GM19463 (cell line): Measurements from ENCODE around the gene PARD3.

Experiments
- ATAC-seq: cut with Tn5 transposase; IDR thresholded peaks from one replicate; pipeline ENCODE4 v1.9.1; 2021; ENCODE audit warnings: mild to moderate bottlenecking, moderate library complexity; ENCODE audit not compliant: unreplicated experiment

Gene PARD3

DNA sequence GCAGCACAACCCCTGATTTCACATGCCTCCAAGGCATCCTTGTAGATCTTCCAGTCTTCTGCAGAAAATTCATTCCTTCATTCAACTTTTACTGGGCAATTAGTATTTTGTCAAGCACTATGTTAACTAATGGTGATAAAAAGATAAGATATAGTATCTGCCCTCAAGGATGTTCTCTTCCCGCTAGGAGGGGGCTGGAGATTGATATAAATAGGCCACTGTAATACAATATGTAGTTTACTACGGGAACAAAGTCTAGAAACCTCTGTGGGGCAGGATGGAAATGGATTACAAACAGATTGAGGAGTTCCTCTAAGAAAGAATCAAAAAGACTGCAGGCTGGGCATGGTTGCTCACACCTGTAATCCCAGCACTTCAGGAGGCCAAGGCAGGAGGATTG is 10.3 kb upstream of the PARD3 start:
- ATAC-seq = no peak

DNA sequence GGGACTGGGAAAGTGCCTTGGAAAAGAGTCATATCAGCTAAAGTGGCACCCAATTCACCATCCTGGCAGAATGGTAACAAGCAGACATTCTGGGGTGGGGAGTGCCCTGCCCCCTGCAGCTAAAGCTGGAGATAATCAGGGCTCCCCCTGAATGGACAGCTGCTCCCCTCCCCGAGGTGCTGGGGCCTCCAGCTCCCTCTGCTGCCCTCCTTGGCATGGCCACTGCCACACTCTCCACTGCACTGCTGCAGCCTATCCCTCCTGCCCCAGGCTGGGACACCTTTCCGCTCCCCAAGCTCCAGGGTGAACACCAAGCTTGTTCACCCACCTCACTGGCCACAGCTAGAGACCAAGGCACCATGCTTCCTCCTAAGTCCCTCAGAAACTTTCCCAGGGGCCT is 9.8 kb upstream of the PARD3 start:
- ATAC-seq = no peak

DNA sequence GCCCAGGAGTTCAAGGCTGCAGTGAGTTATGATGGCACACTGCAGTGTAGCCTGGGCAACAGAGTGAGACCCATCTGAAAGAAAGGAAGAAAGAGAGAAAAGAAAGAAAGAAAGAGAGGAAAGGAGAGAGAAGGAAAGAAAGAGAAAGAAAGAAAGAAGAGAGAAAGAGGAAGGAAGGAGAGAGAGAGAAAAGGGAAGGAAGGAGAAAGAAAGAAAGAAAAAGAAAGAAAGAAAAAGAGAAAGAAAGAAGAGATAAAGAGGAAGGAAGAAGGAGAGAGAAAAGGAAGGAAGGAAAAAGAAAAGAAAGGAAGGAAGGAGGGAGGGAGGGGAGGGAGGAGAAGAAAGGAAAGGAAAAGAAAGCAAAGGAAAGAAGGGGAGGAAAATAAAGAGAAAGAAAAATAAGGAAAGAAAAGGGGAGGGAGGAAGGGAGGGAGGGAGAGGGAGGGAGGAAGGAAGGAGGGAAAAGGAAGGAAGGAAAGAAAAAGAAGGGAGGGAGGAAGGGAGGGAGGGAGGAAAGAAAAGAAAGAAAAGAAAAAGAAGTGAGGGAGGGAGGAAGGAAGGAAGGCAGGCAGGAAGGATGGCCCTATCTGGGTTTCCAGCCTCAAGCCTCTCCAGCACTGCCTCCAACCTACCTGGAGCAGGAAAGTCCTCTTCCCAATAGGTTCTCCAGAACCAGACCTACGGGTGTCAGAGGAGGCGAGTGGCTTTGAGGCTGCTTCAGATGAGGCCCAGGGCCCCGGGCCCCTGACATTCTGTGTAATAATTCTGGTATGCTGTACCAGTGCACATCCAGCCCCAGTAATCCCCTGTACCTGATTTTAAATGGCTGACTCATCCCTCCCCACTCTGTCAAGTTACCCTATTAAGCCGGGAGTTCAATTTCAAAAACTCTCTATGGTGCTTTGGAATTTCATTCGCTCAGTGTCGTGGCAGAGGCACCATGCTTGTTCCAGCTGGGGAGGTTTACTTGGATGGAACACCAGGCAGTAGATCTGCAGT is 6.8 kb upstream of the PARD3 start:
- ATAC-seq = no peak

DNA sequence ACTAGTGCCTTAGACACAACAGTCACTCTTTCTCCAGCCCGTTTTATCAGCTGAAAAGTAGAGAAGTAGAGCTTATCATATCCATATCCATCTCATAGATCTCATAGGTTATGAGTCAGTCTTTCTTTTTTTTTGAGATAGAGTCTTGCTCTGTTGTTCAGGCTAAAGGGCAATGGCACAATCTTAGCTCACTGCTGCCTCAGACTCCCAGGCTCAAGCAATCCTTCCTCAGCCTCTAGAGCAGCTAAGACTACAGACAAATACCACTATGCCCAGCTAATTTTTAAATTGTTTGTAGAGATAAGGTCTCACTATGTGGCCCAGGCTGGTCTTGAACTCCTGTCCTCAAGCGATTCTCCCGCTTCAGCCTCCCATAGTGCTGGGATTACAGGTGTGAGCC is 2.5 kb upstream of the PARD3 start:
- no peak for ATAC-seq

DNA sequence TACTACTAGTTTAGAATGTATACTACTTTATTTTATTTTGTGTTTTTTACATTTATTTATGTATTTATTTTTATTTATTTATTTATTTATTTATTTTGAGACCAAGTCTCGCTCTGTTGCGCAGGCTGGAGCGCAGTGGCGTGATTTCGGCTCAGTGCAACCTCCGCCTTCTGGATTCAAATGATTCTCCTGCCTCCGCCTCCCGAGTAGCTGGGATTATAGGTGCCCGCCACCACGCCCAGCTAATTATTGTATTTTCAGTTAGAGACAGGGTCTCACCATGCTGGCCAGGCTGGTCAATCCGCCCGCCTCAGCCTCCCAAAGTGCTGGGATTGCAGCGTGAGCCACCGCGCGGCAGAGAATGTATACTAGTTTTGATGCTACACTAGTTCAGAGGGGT is 2.0 kb upstream of the PARD3 start:
- ATAC-seq = no peak

DNA sequence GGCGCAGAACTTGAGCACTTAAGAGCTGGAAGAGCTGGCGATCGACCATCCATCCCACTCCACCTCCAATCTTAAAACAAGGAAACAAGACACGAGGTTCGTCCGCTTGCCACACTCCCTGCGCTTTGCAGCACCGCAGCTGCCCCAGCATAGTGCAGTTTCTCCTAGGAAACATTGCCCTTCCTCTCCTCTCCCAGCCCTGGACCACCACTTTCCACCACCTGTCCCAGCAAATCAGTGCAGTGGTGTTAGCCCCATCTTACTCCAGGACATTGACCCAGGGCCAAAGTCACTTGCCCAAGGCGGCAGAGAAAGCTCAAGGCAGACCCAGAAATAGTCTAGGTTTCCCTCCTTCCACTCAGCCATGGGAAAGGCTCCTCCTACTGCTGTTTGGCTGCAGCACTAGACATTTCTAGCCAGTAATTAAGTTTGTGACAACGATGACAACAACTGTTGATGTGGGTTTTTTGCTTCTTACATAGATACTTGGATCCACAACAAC is 1.5 kb upstream of the PARD3 start:
- ATAC-seq = no peak

DNA sequence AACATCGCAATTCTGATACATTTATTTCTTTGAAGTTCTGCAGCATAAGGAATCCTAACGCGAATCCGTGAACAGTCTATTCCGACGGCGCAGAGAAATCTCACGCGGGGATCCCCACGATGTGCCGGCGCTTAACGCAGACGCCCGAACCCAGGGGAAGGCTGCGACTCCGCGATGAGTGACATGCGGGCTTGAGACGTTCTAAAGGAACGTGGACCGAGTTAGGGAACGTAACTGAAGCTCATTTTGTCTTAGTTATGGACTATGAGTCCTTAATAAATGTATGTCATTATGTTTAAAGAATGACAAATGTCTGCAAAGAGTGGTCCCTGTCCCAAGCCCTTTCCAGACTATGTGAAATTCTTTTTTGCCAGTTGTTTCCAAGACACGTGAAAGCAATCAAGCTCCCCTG is 995 bp upstream of the PARD3 start:
- no peak for ATAC-seq

DNA sequence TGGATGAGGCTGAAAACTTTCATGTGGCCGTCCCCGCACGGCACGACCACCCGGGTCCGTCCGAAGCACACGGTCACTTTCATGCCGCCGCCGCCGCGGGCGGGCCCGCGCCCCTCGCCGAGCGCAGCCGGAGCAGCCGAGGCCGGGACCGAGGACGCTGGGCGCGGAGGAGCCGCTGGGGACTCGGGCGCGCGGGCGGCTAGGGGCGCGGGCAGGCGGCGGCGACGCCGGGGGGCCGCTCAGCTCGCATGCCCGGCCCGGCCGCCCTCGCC is 247 bp downstream of the PARD3 start:
- peak; percentile 16 for ATAC-seq

DNA sequence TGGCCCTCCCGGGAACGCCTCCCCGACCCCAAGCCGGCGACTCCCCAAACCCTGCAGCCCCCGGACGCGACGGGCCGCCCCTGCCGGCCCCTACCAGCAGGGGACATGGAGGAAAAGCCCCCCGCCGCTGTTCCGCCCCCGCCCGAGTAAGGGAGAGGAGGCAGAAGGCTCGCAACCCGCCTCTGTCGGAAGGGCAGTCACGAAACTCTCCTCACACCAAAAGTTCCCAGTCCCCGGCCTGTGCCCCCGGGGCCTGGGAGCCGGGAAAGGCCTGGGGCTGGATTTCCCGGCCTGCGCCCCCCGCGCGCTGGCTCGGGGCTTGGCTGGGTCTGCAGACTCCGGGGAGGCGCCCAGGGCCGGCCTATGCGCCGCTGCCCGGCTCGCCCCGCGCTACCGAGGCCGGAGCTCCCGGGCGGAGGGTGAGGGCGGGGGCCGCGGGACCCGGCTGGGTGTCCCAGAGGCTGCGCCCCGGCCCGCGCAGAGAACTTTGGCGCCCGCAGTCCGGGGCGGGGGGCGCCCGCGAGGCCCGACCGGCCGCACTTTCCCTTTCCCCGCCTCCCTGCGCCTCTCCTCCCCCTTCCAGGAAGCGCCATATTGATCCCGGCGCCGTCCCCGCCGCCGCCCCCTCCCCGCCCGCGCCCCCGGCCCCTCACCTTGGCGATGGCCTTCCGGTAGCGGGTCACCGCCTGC is 728 bp downstream of the PARD3 start:
- ATAC-seq = peak; percentile 26

DNA sequence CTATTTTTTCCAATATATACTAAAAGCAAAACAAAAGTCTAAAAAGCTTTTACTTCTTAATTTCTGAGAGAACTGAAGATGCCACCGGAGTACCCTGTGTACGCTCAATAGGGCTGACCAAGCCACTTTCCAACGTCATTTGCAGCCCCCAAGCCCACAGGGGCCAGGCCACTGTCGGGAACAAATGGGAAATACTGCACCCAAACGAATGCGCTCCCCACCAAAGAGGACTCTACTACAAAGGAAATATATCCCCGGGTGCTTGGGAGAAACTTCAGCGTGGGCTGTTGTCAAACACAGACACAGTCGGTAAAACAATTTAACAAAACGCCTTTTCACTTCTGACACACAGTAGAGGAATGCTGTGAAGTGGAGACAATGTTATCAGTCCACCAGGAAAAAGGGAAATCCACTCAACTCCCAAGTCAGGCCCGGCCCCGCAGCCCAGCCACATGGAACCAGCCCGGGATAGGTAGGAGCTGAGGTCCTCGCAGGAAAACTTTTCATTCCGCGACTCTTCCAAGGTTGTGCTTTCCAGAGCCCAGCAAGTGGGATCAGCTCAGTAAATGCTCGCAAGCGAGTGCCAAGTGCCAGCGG is 1.4 kb downstream of the PARD3 start:
- no peak for ATAC-seq

DNA sequence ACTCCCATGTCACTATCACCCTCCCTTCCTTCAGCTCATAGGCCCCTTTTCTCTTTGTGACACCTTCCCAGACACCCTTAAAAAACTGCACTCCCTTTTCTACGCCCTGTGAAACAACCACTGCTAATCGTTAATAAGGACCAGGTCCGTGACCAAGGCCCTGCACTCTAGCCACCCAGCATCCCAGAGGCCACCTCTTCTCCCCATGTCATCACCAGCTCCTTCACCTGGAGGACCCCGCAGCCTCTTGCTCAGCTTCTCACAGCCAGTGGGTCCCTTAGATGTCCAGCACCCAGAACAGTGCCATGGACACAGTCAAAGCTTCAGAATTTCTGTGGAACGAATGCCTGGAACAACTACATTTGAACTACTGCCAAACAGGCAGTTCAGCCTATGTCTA is 2.3 kb downstream of the PARD3 start:
- no peak for ATAC-seq

DNA sequence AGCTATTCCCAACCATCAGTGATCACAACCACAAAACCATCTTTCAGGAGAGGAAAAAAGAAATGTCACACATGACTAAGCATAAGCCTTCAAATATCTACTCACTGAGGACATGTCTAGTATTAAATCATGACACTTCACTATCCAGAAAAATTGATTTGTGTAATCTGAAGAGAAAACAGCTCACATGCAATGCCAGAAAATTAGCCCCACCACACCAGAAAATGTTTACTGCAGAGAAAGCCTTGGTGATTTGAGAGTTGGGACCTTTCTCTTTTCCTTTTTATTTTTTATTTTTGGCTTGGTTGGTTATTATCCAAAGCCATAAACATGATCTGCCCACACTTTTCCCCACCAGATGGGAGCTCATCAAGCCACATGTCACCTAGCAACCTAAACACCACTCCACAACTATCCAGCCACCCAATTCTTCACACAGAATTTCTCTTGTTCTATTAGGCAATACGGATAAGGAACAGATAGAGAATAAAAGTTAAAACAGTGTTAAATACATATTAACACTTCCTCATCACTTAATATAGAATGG is 3.1 kb downstream of the PARD3 start:
- no peak for ATAC-seq

DNA sequence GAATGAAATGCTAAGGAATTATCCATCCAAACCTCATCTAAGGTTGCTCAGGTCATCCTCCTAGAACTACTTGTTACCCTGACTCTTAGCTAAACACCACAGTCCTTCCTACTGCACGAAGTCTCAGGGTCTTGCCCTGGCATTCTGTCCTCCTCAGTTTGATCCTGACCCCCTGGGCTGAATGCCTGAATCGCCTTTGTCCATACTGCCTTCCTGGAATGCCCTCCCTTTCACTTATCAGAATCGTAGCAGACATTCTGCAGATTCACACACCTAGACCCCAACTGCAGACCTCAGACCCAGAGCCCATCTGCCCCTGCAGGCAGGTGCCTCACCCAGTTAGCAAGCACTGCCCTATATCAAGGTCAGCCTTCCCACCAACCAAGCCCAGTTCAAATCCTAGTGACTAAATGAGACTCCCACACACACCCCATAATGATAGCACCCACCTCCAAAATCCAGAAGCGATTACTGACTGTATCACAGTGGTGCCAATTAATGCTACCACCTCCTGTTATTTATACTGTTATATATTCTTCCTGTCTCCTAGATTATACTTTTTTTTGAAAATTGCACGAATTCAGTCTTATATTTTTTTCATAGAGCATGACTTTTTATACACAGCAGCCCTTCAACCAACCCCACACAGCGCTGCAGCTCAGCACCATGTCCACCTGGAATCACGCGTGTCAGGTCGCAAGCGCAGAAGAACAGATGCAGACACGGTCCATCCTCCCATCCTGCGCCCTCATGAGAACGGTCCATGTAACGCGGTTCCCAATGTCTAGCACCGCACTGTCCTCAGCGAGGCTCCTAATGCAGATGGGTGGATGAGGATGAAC is 3.7 kb downstream of the PARD3 start:
- no peak for ATAC-seq

DNA sequence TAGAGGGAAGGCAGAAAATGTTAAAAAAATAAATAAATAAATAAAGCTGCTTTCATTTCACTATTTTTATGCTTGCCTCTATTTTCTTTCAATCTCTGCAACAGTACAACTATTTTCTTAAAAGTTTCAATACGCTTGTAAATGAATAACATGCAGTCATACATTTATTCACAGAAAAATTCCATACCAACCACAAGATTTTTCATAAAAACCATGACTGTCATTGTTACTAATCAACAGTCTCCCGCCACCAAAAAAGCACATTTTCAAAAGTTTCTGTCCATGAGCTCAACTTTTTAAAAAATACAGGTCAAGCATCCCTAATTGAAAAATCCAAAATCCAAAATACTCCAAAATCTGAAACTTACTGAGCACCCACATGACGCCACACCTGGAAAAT is 5.3 kb downstream of the PARD3 start:
- ATAC-seq = peak; percentile 18

DNA sequence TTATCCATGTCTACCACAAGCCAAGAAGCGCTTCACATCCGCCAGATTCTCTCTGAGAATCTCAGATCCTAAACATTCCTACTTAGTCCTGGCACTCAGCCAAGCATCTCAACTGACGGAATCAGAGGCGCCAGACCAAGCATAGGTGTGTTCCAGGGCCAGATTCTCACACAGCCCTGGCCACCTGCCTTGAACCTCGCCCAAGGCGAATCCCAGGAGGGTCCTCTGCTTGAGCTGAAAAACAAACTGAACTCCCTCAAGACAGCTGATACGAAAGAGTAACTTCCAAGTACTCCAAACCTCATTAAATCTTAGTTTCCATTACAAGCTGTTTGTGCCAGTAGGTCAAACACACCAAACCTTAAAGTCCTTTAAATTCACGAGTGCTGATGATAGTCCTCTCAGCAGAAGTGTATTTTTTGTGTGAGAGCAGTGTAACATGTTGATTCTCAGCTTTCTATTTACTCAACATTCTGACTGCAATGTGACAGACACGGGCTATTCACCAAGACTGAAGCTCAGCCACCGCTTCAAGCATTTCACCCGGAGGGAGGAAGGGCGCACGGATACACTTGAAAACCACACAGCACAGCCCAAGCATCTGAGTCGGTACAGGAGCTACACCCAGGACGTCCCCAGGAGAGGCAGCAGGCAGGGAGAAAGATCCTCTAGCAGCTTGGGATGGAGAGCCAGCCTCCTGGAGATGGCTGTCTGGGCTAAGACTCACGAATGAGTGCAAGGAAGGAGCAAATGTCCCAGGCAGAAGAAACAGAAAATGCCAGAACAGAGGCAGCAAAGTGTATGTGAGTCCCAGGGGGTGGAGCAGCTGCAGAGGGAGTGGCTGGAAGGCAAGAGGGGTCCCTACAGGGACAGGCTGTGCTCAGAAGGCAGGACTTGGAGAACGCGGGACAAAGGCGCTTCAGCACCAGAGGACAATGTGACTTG is 6.0 kb downstream of the PARD3 start:
- peak; percentile 68 for ATAC-seq

DNA sequence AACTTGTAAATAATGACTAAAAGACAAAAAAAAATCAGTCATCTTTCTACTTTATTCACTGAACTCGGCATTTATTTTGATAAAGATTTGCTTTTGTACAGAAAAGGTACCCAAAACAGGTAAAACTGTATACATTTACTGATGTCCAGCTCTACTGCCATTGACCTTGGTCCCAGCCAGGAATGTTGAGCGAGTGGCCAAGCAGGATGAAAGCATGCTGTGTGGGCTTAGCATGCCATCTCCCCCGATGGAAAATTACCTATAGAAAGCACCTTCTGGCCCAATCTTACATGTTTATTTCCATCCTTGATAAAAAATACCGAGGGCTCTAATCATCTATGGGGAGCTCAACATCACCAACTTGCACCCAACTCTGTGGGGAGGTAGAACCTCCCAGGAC is 6.8 kb downstream of the PARD3 start:
- no peak for ATAC-seq

DNA sequence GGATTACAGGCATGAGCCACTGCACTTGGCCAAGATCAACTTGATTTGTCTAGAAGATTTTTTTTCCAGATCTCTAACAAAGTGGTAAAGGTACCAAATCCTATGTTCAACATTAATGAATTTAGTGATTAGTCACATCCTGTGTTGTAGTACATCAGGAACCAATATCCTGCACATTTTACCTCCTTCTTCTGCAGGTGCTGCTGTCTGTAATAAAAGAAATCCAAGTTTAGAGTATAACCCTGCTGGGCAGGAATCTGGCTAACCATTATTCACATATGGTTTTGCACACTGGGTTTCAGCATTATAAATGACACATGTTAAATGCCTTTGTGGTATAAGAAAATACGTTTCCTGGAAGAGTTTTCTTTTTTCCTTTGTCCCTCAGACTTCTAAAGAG is 10.8 kb downstream of the PARD3 start:
- no peak for ATAC-seq

DNA sequence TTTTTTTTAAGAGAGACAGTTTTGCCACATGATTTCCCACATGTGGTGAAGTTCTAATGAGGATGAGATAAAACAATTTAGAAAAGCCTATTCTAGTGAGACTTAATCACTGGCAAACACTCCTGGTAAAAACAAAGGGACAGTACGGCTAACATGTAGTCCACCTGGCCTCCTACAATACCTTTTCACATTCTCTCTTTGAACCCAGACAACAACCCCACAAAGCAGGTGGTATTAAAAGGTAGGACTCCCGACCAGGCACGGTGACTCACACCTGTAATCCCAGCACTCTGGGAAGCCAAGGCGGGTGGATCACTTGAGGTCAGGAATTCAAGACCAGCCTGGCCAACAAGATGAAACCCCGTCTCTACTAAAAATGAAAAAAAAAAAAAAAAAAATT is 12.4 kb downstream of the PARD3 start:
- ATAC-seq = no peak

DNA sequence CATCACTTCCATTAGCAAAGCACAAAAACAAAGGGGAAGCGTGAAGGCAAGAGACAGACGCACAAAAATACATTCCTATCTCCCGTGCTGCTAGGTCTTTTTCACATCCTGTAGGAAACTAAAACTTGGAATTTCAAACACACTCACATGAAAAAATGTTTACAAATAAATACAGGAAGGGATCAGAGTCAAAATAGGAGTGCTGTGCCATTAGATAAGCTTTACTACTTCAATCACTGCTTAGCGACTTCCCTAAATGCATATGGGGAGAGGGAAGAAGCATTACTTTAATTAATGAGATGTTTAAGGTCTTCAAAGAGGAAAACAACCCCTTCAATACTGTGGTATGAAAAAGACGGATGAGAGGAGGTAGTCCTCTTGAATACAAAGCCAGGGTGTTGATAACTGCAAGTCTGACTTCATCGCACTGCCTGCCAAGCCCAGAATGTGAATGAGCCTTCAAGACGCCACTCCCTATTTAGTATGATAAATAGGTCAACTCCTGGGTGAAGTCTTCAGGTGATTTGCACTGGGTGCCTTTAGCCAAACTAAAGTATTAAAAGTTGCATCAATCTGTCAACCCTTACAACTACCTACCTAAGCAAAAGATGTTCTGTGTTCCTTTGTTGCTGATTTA is 13.9 kb downstream of the PARD3 start:
- ATAC-seq = no peak
